ENCODE results near the gene CLEC18A. TPM values are rescaled to one million over a fixed set of nuclear protein-coding genes. Genes with fewer than 3 reads are reported as not detected.

The CLEC18A gene
- total RNA-seq, 1 experiment from 2014 or later, result 1.6 TPM

DNA sequence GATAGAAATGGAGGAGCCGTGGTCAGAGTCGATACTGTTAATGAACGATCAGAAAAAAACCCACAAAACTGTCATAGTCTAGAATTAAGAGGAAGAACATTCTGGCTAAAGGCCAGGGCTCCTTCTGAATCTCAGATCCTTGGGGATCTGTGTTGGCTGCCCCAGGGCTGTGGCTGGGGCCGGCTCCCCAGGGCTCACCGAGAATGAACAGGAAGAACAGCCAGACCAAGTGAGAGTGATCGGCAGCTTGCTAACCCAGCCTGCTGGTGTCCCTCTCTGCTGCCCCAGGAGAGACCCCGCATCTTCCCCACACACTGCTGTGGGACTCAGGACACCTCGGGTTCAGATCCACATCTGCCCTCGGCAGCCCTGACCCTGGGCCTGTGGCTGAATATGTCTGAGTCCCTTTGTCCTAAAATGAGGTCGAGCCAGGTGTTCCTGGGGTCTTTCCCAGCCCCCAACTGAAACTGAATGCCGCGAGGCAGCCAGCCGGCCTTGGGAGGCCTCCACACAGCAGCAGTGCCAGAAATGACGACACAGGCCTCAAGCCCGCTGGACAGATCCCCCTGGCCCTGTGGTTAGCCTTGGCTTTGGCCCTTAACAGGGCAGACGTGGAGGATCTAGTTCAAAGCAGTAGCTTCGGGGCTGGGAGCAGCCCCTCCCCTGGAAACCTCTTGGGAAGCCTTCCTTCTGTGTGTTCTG, 23.9 kb upstream of the CLEC18A start:
- Histone ChIP-seq H4K5ac (ENCODE audit: insufficient read length, low read depth, low read length) (no peak overlapping the region), H3K27ac (ENCODE audit: insufficient read length, low read depth, low read length) (no peak overlapping the region), H3K79me1 (ENCODE audit: insufficient read depth, low read depth, low read length, poor library complexity, severe bottlenecking) (no peaks in the 10 kb centered on the region), H3T11ph (ENCODE audit: low read length) (no peak overlapping the region), H2BK5ac (ENCODE audit: insufficient read length, low read length) (peak overlapping the region; percentile 66), H3K27me3 (ENCODE audit: insufficient read depth, low read length) (no peaks in the 10 kb centered on the region), H3K14ac (ENCODE audit: insufficient read depth, low read length) (no peak overlapping the region), H2BK15ac (ENCODE audit: low read depth, low read length) (no peak overlapping the region), H2BK12ac (ENCODE audit: insufficient read length, low read depth, low read length) (no peak overlapping the region), H3K23ac (ENCODE audit: insufficient read length, low read depth, low read length) (no peak overlapping the region), H3K9me3 (ENCODE audit: control insufficient read depth, low read depth, low read length) (no peaks in the 10 kb centered on the region), H2BK120ac (ENCODE audit: low read depth, low read length, poor library complexity, severe bottlenecking) (no peak overlapping the region), H3K79me2 (ENCODE audit: insufficient read depth, low read length) (no peaks in the 10 kb centered on the region), H3K56ac (ENCODE audit: insufficient read length, low read depth, low read length) (no peak overlapping the region), H3K4ac (ENCODE audit: low read depth, low read length) (no peak overlapping the region), H3K23me2 (ENCODE audit: insufficient read length, low read depth, low read length, poor library complexity, severe bottlenecking) (no peaks in the 10 kb centered on the region), H4K8ac (replicated peaks; ENCODE audit: insufficient read length, low read depth, low read length) (no peak overlapping the region), H2AFZ (ENCODE audit: low read length) (no peak overlapping the region), H4K20me1 (ENCODE audit: control insufficient read depth, insufficient read depth, insufficient read length) (no peaks in the 10 kb centered on the region), H3K18ac (ENCODE audit: insufficient read length, low read depth, low read length) (no peak overlapping the region), H4K91ac (ENCODE audit: insufficient read length, low read depth, low read length) (no peak overlapping the region), H3K9ac (ENCODE audit: extremely low read depth, insufficient read length, low read length) (no peak overlapping the region), H2BK20ac (ENCODE audit: low read depth, low read length, poor library complexity, severe bottlenecking) (no peak overlapping the region), H3K4me2 (ENCODE audit: insufficient read depth, insufficient read length, low read length) (no peak overlapping the region), H3K4me1 (ENCODE audit: insufficient read depth, low read length) (peaks cover 6% of the 10 kb centered on the region; the same call in 1 of the 2 replicates), H2AK5ac (ENCODE audit: insufficient read length, low read length) (no peak overlapping the region)
- Mint-ChIP-seq H3K4me3 (no peak overlapping the region), H3K27me3 (ENCODE audit: low read depth) (no peaks in the 10 kb centered on the region; the same call in 1 of the 2 replicates), H3K27ac (peak overlapping the region; percentile 79 to 95 (median 87)), H3K9me3 (no peaks in the 10 kb centered on the region), H3K4me1 (peaks cover 22 to 40% of the 10 kb centered on the region in 2 experiments), H3K36me3 (ENCODE audit: insufficient read depth in 1 of 3, low read depth in 3 of 3) (peaks cover 2 to 21% (median 12%) of the 10 kb centered on the region in 3 experiments; a peak in 6 of 7 replicates)
- WGBS (ENCODE audit: extremely low coverage, insufficient read length, low lambda C conversion rate), result no CpG with 5 or more reads among the region's 17 CpGs
- TF ChIP-seq, protein P1, sequence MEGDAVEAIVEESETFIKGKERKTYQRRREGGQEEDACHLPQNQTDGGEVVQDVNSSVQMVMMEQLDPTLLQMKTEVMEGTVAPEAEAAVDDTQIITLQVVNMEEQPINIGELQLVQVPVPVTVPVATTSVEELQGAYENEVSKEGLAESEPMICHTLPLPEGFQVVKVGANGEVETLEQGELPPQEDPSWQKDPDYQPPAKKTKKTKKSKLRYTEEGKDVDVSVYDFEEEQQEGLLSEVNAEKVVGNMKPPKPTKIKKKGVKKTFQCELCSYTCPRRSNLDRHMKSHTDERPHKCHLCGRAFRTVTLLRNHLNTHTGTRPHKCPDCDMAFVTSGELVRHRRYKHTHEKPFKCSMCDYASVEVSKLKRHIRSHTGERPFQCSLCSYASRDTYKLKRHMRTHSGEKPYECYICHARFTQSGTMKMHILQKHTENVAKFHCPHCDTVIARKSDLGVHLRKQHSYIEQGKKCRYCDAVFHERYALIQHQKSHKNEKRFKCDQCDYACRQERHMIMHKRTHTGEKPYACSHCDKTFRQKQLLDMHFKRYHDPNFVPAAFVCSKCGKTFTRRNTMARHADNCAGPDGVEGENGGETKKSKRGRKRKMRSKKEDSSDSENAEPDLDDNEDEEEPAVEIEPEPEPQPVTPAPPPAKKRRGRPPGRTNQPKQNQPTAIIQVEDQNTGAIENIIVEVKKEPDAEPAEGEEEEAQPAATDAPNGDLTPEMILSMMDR (conservative IDR thresholded peaks at IDR 0.05), result no peak
- no peak for DNase-seq
